ENCODE measurements around the gene KCNJ6. TPM values are rescaled to one million over a fixed set of nuclear protein-coding genes. Genes with fewer than 3 reads are reported as not detected.

The KCNJ6 gene
- total RNA-seq, 1 experiment from 2014 or later = not detected

DNA sequence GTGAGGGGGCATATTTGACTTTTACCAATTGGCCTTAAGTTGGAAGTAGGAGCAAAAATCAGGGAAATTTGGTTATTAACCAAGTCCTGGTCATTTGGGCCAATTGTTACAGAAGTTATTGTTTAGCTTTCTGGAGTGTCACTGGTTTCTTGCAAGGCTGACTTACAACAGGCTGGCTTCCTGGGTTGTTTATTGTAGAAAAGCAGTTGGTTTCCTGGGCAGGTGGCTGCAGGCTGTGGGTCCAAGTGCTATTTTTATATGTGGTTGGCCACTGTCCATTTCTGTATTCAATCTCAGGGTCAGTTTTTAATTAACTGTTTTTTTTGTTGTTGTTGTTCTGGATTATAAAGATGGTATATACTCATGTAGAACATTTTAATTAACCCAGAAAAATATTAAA is 174.1 kb downstream of the KCNJ6 start:
- Histone ChIP-seq H3K9me3 (ENCODE audit: control insufficient read depth, insufficient read depth, low read depth, low read length) (no peaks in the 10 kb centered on the region), H3K27ac (ENCODE audit: low read length) (no peak overlapping the region), H3K4me1 (ENCODE audit: control insufficient read depth, insufficient read depth, low read length) (no peaks in the 10 kb centered on the region), H3K36me3 (ENCODE audit: control insufficient read depth, insufficient read depth, low read length) (no peaks in the 10 kb centered on the region), H3K27me3 (ENCODE audit: control insufficient read depth, insufficient read depth, low read length) (no peaks in the 10 kb centered on the region), H3K4me3 (ENCODE audit: low read depth in 2 of 2, low read length in 2 of 2) (no peak overlapping the region)
- intact Hi-C loops (cut with micrococcal nuclease; ENCODE audit: unreplicated experiment) (no loop called here), in situ Hi-C loops (cut with HindIII; ENCODE audit: low pct_unique_long_range_greater_than_20kb, low sequenced_read_pairs) (no loop called here)
- POLR2A ChIA-PET = no interaction called here
- DNase-seq (ENCODE audit: low read depth, low spot score) = no peak
- ATAC-seq = no peak
- TF ChIP-seq, protein P1, sequence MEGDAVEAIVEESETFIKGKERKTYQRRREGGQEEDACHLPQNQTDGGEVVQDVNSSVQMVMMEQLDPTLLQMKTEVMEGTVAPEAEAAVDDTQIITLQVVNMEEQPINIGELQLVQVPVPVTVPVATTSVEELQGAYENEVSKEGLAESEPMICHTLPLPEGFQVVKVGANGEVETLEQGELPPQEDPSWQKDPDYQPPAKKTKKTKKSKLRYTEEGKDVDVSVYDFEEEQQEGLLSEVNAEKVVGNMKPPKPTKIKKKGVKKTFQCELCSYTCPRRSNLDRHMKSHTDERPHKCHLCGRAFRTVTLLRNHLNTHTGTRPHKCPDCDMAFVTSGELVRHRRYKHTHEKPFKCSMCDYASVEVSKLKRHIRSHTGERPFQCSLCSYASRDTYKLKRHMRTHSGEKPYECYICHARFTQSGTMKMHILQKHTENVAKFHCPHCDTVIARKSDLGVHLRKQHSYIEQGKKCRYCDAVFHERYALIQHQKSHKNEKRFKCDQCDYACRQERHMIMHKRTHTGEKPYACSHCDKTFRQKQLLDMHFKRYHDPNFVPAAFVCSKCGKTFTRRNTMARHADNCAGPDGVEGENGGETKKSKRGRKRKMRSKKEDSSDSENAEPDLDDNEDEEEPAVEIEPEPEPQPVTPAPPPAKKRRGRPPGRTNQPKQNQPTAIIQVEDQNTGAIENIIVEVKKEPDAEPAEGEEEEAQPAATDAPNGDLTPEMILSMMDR (IDR thresholded peaks at IDR 0.05) = no peak
- TF ChIP-seq, protein P2, sequence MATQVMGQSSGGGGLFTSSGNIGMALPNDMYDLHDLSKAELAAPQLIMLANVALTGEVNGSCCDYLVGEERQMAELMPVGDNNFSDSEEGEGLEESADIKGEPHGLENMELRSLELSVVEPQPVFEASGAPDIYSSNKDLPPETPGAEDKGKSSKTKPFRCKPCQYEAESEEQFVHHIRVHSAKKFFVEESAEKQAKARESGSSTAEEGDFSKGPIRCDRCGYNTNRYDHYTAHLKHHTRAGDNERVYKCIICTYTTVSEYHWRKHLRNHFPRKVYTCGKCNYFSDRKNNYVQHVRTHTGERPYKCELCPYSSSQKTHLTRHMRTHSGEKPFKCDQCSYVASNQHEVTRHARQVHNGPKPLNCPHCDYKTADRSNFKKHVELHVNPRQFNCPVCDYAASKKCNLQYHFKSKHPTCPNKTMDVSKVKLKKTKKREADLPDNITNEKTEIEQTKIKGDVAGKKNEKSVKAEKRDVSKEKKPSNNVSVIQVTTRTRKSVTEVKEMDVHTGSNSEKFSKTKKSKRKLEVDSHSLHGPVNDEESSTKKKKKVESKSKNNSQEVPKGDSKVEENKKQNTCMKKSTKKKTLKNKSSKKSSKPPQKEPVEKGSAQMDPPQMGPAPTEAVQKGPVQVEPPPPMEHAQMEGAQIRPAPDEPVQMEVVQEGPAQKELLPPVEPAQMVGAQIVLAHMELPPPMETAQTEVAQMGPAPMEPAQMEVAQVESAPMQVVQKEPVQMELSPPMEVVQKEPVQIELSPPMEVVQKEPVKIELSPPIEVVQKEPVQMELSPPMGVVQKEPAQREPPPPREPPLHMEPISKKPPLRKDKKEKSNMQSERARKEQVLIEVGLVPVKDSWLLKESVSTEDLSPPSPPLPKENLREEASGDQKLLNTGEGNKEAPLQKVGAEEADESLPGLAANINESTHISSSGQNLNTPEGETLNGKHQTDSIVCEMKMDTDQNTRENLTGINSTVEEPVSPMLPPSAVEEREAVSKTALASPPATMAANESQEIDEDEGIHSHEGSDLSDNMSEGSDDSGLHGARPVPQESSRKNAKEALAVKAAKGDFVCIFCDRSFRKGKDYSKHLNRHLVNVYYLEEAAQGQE (IDR thresholded peaks at IDR 0.05; ENCODE audit: insufficient read depth in 1 of 2, low read depth in 2 of 2, low read length in 1 of 2) = no peak
- TF ChIP-seq SIN3A (IDR thresholded peaks at IDR 0.05; ENCODE audit: borderline replicate concordance, insufficient read depth, low read depth, low read length) (no peak), POLR2AphosphoS5 (IDR thresholded peaks at IDR 0.05; ENCODE audit: low read depth, low read length) (no peak), TCF7L2 (IDR thresholded peaks at IDR 0.05; ENCODE audit: low read depth, low read length) (no peak)
- BruUV-seq (replicated peaks) = no TSS peak
- CTCF ChIA-PET = no interaction called here

DNA sequence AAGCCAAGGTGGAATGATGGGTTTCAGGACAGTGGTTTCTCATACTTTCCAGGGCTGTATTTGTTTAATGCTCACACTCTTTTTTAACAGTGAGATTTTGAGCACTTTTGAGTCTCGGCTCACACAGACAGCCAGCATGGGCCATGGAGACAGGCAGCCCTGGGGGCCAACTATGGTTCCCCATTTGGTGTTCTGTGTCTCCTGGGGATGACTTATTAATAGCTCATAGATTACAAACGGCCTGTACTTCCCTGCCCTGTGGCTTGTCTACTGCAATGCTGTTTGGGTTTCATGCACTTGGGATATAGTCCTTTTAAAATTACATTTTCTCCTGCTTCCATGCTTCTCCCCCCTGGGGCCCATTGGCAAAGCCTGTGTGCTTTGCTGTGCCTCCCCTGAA is 178.3 kb downstream of the KCNJ6 start:
- H3K4me1 ChIP-seq (ENCODE audit: control insufficient read depth, insufficient read depth, low read length) = no peaks in the 10 kb centered on the region
- no peaks in the 10 kb centered on the region; the same call in 1 of the 2 replicates for H3K27me3 ChIP-seq (ENCODE audit: control insufficient read depth, insufficient read depth, low read length)
- ChIA-PET POLR2A (no interaction called here), CTCF (no interaction called here)
- no peak for DNase-seq (ENCODE audit: low read depth, low spot score)
- H3K27ac ChIP-seq (ENCODE audit: low read length) = no peak overlapping the region
- H3K4me3 ChIP-seq (ENCODE audit: low read depth in 2 of 2, low read length in 2 of 2) = no peak overlapping the region
- intact Hi-C loops (cut with micrococcal nuclease; ENCODE audit: unreplicated experiment) = no loop called here
- TF ChIP-seq TCF7L2 (IDR thresholded peaks at IDR 0.05; ENCODE audit: low read depth, low read length) (no peak), POLR2AphosphoS5 (IDR thresholded peaks at IDR 0.05; ENCODE audit: low read depth, low read length) (no peak), SIN3A (IDR thresholded peaks at IDR 0.05; ENCODE audit: borderline replicate concordance, insufficient read depth, low read depth, low read length) (no peak)
- TF ChIP-seq, protein P1 (IDR thresholded peaks at IDR 0.05) = no peak
- TF ChIP-seq, protein P2 (IDR thresholded peaks at IDR 0.05; ENCODE audit: insufficient read depth in 1 of 2, low read depth in 2 of 2, low read length in 1 of 2) = no peak
- H3K9me3 ChIP-seq (ENCODE audit: control insufficient read depth, insufficient read depth, low read depth, low read length) = no peaks in the 10 kb centered on the region
- ATAC-seq = no peak
- in situ Hi-C loops (cut with HindIII; ENCODE audit: low pct_unique_long_range_greater_than_20kb, low sequenced_read_pairs) = no loop called here
- no TSS peak for BruUV-seq (replicated peaks)
- no peaks in the 10 kb centered on the region for H3K36me3 ChIP-seq (ENCODE audit: control insufficient read depth, insufficient read depth, low read length)
